ENCODE measurements around the gene CPXM1.

CPXM1 gene

GRCh38 chr20:2760952-2761305 is 39.5 kb downstream of the CPXM1 start:
- no peaks in the 10 kb centered on the region for H3K27me3 ChIP-seq (ENCODE audit: insufficient read depth, low read length, poor library complexity, severe bottlenecking)
- H4K20me1 ChIP-seq (ENCODE audit: insufficient read depth, low read length, poor library complexity, severe bottlenecking), result no peaks in the 10 kb centered on the region
- no peak overlapping the region for H3K9ac ChIP-seq (ENCODE audit: low read depth, low read length, poor library complexity, severe bottlenecking)
- peaks cover 6% of the 10 kb centered on the region for H3K4me1 ChIP-seq (ENCODE audit: insufficient read depth, low read length, poor library complexity, severe bottlenecking)
- no peak overlapping the region for H3K4me3 ChIP-seq (ENCODE audit: low read length, poor library complexity, severe bottlenecking)
- TF ChIP-seq EZH2phosphoT487 (IDR thresholded peaks at IDR 0.05; ENCODE audit: borderline replicate concordance), result no peak
- TF ChIP-seq CTCF (conservative IDR thresholded peaks at IDR 0.05; ENCODE audit: low read length), result no peak
- no peaks in the 10 kb centered on the region for H3K36me3 ChIP-seq (ENCODE audit: insufficient read depth, low read length)
- H3K9me3 ChIP-seq (ENCODE audit: insufficient read depth, low read depth, low read length), result no peaks in the 10 kb centered on the region
- H3K79me2 ChIP-seq (ENCODE audit: insufficient read depth, low read length), result no peaks in the 10 kb centered on the region
- H2AFZ ChIP-seq (ENCODE audit: low read length), result no peak overlapping the region
- H3K4me2 ChIP-seq (ENCODE audit: low read depth, low read length, poor library complexity, severe bottlenecking), result no peak overlapping the region
- no peaks in the 10 kb centered on the region for H3K9me2 ChIP-seq (replicated peaks; ENCODE audit: low read depth, low read length)
- H3F3A ChIP-seq (ENCODE audit: low read depth), result no peaks in the 10 kb centered on the region

GRCh38 chr20:2760297-2760951 is 40.0 kb downstream of the CPXM1 start:
- TF ChIP-seq CTCF (conservative IDR thresholded peaks at IDR 0.05; ENCODE audit: low read length) (no peak), EZH2phosphoT487 (IDR thresholded peaks at IDR 0.05; ENCODE audit: borderline replicate concordance) (no peak)
- no peaks in the 10 kb centered on the region for H4K20me1 ChIP-seq (ENCODE audit: insufficient read depth, low read length, poor library complexity, severe bottlenecking)
- H3K4me2 ChIP-seq (ENCODE audit: low read depth, low read length, poor library complexity, severe bottlenecking), result no peak overlapping the region
- H3K79me2 ChIP-seq (ENCODE audit: insufficient read depth, low read length), result no peaks in the 10 kb centered on the region
- no peak overlapping the region for H3K9ac ChIP-seq (ENCODE audit: low read depth, low read length, poor library complexity, severe bottlenecking)
- no peak overlapping the region for H3K4me3 ChIP-seq (ENCODE audit: low read length, poor library complexity, severe bottlenecking)
- no peaks in the 10 kb centered on the region for H3K36me3 ChIP-seq (ENCODE audit: insufficient read depth, low read length)
- peaks cover 6% of the 10 kb centered on the region for H3K4me1 ChIP-seq (ENCODE audit: insufficient read depth, low read length, poor library complexity, severe bottlenecking)
- no peaks in the 10 kb centered on the region for H3F3A ChIP-seq (ENCODE audit: low read depth)
- no peaks in the 10 kb centered on the region for H3K9me2 ChIP-seq (replicated peaks; ENCODE audit: low read depth, low read length)
- H2AFZ ChIP-seq (ENCODE audit: low read length), result no peak overlapping the region
- no peaks in the 10 kb centered on the region for H3K27me3 ChIP-seq (ENCODE audit: insufficient read depth, low read length, poor library complexity, severe bottlenecking)
- H3K9me3 ChIP-seq (ENCODE audit: insufficient read depth, low read depth, low read length), result no peaks in the 10 kb centered on the region

- Histone ChIP-seq H3K36me3 (ENCODE audit: insufficient read depth, low read length) (no peaks in the 10 kb centered on the region), H3K27me3 (ENCODE audit: insufficient read depth, low read length, poor library complexity, severe bottlenecking) (no peaks in the 10 kb centered on the region), H3F3A (ENCODE audit: low read depth) (no peaks in the 10 kb centered on the region), H3K4me2 (ENCODE audit: low read depth, low read length, poor library complexity, severe bottlenecking) (no peak overlapping the region), H3K4me1 (ENCODE audit: insufficient read depth, low read length, poor library complexity, severe bottlenecking) (peaks cover 6% of the 10 kb centered on the region), H3K9me3 (ENCODE audit: insufficient read depth, low read depth, low read length) (no peaks in the 10 kb centered on the region), H2AFZ (ENCODE audit: low read length) (no peak overlapping the region), H3K4me3 (ENCODE audit: low read length, poor library complexity, severe bottlenecking) (no peak overlapping the region), H4K20me1 (ENCODE audit: insufficient read depth, low read length, poor library complexity, severe bottlenecking) (no peaks in the 10 kb centered on the region), H3K9me2 (replicated peaks; ENCODE audit: low read depth, low read length) (no peaks in the 10 kb centered on the region), H3K9ac (ENCODE audit: low read depth, low read length, poor library complexity, severe bottlenecking) (no peak overlapping the region), H3K79me2 (ENCODE audit: insufficient read depth, low read length) (no peaks in the 10 kb centered on the region)
- no peak for TF ChIP-seq EZH2phosphoT487 (IDR thresholded peaks at IDR 0.05; ENCODE audit: borderline replicate concordance)
- no peak for TF ChIP-seq CTCF (conservative IDR thresholded peaks at IDR 0.05; ENCODE audit: low read length)
Measured at GRCh38 chr20:2759603-2760296, 40.7 kb downstream of the CPXM1 start.

Data from Loucy (cell line).